Renal cortical epithelial cell (primary cell): ENCODE data around the gene ANO8. TPM values are rescaled to one million over a fixed set of nuclear protein-coding genes. Genes with fewer than 3 reads are reported as not detected.

ENCODE experiments used
- DNase-seq: peaks from one replicate; pipeline ENCODE4 v3.0.0-alpha.2; 2011; ENCODE audit warnings: low read depth
- total RNA-seq: library from RNA; depleted of rRNA; stranded (reverse); fragments of >200 nt; gene quantifications from 2 replicates; pipeline ENCODE4 v1.2.3, GENCODE V29; 2014

ANO8 gene
- total RNA-seq, 1 donor from 2014 or later, result 10.3 TPM

GRCh38 chr19:17347877-17348276 lies 13.2 kb upstream of the ANO8 start:
- DNase-seq, result no peak

DNA sequence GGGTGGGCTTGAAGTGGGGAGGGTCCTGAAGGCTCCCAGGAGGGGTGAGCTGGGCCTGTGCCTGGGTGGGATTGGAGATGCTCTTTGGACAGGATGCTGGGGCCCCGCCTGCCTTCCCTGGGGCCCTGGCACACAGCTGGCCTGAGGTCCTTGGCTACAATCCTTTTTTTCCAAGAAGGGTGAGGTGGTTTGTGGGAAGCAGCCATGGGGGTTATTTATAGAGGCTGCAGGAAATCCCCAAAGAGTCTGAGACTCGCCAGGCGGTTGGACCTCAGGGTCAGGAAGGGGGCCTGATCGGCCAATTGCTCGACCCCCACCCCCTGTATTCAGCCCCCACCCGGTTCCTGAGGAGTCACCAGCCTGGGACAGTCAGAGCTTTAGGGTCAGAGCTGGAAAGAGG lies 12.7 kb upstream of the ANO8 start:
- no peak for DNase-seq

DNA sequence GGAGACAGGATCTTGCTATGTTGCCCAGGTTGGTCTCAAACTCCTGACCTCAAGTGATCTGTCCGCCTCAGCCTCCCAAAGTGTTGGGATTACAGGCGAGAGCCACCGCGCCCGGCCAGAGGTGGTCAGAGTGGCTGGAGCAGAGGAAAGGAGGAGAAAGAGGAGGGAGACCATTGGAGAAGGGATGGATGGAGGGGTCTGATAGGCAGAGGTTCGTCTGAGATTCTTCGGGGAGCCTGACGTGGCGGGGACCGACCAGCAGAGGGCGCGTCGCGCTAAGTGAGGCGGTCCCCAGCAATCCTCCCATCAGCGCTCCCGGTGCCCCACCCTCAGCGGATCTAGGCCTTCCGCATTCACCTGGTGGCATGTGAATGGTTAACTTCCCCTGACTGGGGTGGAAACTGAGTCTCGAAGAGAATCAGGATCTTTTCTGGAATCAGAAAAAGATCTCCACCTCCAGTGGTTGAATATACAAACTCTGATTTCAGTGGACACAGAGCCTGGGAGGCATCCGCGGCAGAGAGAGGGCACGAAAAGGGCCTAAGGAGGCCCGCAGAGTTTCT lies 11.5 kb upstream of the ANO8 start:
- peak; percentile 16 for DNase-seq

- no peak for DNase-seq
Measured at GRCh38 chr19:17341845-17342244, 7.2 kb upstream of the ANO8 start.

DNA sequence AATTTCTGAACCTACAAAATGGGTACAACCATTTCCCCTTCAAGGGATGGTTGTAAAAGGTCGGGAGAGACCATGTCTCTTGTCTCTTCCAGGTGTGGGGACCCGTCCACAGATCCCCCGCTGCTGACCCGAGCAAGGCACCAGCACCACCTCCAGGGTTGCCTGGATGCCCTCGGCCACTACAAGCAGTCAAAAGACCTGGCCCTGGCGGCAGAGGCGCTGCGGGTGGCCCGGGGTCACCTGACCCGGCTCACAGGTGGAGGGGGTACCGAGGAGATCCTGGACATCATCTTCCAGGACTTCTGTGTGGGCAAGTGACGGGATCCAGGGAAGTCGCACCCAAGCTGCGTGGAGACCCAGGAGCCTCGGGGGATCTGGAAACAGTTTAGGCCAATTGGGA lies 6.7 kb upstream of the ANO8 start:
- no peak for DNase-seq

DNA sequence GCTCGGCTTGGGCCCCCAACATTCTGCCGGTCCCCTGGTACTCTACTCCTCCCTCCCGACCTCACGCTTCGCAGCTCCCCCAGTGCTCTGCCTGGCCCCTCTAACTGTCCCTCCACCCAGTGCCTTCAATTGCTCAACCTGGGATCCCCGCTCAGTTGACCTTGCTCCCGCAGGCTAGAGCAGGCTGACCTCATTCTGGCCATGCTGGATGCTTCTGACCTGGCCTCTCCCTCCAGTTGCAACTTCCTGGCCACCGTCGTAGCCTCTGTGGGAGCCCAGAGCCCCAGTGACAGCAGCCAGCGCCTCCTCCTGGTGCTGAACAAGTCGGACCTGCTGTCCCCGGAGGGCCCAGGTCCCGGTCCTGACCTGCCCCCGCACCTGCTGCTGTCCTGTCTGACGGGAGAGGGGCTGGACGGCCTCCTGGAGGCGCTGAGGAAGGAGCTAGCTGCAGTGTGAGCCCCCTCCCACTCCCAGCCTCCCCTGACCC lies 6.3 kb upstream of the ANO8 start:
- no peak for DNase-seq

DNA sequence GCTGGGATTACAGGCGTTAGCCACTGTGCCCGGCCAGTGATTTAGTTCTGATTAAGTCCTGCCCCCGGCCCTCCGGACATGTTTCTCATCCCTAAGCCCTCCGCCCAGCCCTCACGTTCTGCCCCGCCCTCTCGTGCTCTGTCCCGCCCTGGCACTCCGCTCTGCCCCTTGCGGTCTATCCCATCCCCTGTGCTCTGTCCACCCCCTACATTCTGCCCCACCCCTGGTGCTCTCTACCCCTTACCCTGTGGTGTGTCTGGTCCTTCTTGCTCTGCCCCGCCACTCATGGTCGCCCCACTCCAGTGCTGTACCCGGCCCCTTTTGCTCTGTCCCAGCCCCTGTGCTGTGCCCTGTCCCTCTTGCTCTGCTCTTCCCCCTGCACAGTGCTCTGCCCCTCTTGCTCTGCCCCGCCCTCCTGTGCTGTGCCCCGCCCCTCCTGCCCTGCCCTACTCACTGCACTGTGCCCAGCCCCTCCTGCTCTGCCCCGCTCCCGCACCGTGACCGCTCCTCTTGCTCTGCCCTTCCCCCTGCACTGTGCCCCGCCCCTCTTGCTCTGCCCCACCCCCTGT lies 5.7 kb upstream of the ANO8 start:
- no peak for DNase-seq

DNA sequence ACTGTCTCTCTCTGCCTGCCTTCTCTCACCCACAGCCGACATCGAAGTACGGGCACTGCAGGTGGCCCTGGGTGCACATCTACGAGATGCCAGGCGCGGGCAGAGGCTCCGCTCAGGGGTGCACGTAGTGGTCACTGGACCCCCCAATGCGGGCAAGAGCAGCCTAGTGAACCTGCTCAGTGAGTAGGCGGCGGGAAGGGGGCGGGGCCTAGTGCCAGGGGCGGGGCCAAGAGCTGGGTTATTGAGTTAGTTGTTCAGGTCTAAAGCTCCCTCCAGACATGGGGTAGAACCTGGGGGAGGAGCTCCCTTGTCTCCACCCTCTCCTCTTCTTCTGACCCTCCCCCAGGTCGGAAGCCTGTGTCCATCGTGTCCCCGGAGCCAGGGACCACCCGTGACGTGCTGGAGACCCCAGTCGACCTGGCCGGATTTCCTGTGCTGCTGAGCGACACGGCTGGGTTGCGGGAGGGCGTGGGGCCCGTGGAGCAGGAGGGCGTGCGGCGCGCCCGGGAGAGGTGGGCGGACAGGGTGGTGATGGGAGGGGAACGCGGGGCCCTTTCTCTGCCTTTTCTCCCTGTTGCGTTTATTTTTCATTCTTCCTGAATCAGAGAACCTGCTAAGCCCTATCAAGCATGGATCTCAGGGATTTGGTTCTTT lies 4.6 kb upstream of the ANO8 start:
- no peak for DNase-seq

DNA sequence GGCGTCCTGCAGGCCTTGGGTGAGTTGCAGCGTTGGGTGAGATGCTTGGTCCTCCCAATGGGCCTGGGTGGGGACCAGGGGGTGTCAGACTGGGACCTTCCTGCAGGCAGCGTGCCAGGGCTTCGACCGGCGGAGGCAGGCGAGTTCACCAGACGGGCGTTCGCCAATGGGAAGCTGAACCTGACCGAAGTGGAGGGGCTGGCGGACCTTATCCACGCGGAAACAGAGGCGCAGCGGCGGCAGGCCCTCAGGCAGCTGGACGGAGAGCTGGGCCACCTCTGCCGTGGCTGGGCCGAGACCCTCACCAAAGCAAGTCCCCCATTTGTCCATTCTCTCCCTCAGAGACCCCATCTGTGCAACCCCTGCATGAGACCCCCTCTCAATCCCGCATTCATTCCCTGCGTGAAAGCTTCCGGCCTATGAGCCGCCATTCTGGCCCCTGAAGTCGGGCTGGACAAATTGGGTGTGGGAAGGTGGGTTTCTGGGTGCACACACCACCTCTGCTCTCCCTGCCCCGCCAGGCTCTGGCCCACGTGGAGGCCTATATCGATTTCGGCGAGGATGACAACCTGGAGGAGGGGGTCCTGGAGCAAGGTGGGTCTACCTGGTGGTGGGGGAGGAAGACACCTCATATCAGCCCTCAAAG lies 3.9 kb upstream of the ANO8 start:
- no peak for DNase-seq

- DNase-seq, result no peak
Measured at GRCh38 chr19:17337675-17338432, 3.2 kb upstream of the ANO8 start.

- DNase-seq, result peak; percentile 98
Measured at GRCh38 chr19:17336872-17337674, 2.4 kb upstream of the ANO8 start, which contains the start of gene GTPBP3. Gene GTPBP3 (plus strand): TSS chr19:17337553. CDS start chr19:17337612, 59 bp downstream.

- DNase-seq, result no peak
Measured at GRCh38 chr19:17335575-17335974, 920 bp upstream of the ANO8 start.

DNA sequence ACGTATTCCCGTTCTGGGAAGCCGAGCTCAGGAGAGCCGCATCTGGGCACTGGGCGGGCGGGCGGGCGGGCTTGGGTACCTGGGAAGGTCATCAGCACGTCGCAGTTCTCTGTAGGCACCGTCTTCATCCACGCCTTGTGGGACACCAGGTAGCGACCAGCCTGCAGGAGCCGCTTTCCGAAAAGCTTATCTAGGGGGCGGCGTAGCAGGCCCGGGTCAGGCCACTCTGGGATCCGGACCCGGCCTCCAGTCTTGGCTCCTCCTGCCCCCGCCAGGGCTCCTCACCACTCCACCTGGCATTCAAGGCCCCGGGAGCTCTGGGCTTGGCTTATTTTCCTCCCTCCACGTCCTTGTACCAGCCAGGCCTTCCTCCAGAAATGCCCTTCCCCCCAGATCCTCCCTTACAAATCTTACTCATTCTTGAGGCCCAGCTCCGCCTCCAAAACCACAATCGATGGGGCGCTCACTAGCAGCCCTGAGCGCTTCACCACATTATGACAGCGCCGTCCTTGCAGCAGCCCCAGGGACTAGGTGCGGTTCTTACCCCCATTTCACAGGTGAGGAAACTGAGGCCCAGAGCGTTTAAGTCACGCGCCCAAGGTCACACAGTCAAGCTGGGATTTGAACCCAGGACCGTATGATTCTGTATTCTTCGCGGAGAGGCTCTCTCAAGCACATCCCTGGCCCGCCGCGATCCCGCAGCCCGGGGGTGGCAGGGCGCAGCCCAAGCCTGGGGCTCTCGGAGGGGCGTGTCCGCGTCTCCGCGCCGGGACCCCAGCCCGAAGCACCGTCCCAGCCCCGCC lies 843 bp downstream of the ANO8 start:
- DNase-seq, result peak; percentile 77

DNA sequence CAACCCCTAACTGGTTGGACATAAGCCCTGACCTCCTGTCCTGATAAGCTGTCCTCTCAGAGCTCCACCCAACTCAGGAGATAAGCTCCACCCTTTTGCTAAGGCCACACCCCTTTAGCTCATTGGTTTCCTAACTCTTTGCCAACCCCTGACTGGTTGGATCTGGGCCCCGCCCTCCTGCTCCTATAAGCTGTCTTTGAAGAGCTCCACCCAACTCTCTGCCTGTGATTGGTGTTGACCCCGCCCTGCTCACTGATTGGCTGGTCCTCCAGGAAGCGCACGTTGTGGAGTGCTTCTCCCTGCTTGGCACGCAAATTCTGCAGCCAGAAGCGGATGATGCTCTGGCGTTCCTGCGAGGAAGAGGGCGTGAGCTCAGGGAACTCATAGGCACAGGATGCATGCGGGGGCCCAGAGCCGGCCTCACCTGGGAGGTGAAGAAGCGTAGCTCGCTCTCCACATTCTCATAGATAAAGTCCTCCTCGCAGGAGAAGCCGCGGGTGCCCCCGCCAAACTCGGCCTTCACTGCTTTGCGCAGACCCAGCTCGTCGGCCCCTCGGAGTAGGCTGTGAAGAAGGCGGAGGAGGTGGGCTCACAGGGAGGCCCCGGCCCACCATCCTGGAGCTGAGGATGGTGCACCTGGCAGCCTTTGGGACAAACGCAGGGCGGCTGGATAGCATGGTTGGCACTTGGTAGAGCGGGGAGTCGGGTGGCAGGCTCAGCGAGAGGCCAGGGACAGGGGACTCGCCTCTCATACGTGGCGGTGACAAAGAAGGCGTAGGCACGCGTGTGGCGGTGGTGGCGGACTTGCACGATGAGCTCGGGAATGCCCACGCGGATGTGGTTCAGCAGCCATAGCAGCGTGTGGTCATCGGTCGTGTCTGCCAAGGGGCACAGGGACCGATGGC lies 1.7 kb downstream of the ANO8 start:
- DNase-seq, result peak; percentile 50

- no peak for DNase-seq
Measured at GRCh38 chr19:17332360-17332676, 2.3 kb downstream of the ANO8 start.

DNA sequence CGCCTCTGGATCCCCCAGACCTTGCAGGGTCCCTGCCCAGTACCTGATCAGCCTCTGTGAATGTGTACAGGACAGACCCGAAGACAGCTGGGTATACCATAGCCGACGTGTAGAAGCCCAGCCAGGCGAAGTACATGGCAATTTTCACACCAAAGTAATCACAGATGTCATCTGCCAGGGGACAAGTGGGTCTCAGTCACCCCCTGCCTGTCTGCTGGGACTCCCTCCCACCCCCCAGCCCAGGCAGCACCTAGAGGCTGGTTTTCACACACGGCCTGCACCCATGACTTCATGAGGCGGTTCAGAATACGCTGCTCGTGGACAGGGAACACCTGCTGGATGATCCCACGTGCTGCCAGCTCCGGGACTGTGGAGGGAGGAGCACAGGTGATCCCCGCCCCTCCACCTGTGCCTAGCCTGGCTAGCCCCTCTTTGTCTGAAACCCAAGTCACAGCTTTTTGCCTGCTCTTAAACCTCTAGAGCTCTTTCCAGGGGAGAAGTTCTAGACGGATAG lies 3.6 kb downstream of the ANO8 start:
- DNase-seq, result no peak

GRCh38 chr19:17330262-17331044 lies 4.2 kb downstream of the ANO8 start:
- DNase-seq, result no peak
